SIG-M5 treated with dmso at 0.1 percent for 504 hours (cell line): ENCODE measurements around the gene CD109.
"Not testable (repeated sequence)": the region's sequence is repeated elsewhere in the genome, so short reads cannot be mapped to it uniquely, and the experiment has no call there.

ENCODE experiments used
- DNase-seq: peaks from one replicate; lab custom pipeline; 2025; ENCODE audit not compliant: unreplicated experiment; lab: John Stamatoyannopoulos, UW

The CD109 gene

GRCh38 chr6:73695619-73696421 is at the start of gene CD109:
Gene CD109, plus strand, starts transcription at chr6:73696203. Its CDS starts 13 bp downstream, at chr6:73696216.
- DNase-seq, result peak; percentile 34

- no peak for DNase-seq
These were observed 47.8 kb upstream of the CD109 start for GRCh38 chr6:73648166-73648565.

- DNase-seq, result no peak
These were observed 46.2 kb upstream of the CD109 start for GRCh38 chr6:73649783-73650182.

- peak; percentile 72 for DNase-seq
These were observed 43.1 kb upstream of the CD109 start for GRCh38 chr6:73652637-73653570.

GRCh38 chr6:73653571-73654424 is 42.2 kb upstream of the CD109 start, which contains the start of gene SLC17A5:
Gene SLC17A5, minus strand, starts transcription at chr6:73653992. Its CDS starts 106 bp downstream, at chr6:73653886.
- peak; percentile 98 for DNase-seq

- DNase-seq, result no peak
These were observed 40.6 kb upstream of the CD109 start for GRCh38 chr6:73655341-73655917.

GRCh38 chr6:73656531-73657145 is 39.4 kb upstream of the CD109 start:
- DNase-seq, result no peak

- no peak for DNase-seq
These were observed 38.8 kb upstream of the CD109 start for GRCh38 chr6:73657201-73657600.

- DNase-seq, result no peak
These were observed 31.3 kb upstream of the CD109 start for GRCh38 chr6:73664701-73665100.

- DNase-seq, result no peak
These were observed 30.2 kb upstream of the CD109 start for GRCh38 chr6:73665686-73666319.

GRCh38 chr6:73666393-73666792 is 29.6 kb upstream of the CD109 start:
- no peak for DNase-seq

- DNase-seq, result no peak
These were observed 28.2 kb upstream of the CD109 start for GRCh38 chr6:73667798-73668197.

GRCh38 chr6:73669005-73669404 is 27.0 kb upstream of the CD109 start:
- DNase-seq, result no peak

- DNase-seq, result peak; percentile 21
These were observed 23.9 kb upstream of the CD109 start for GRCh38 chr6:73671911-73672685.

- peak; percentile 68 for DNase-seq
These were observed 20.4 kb upstream of the CD109 start for GRCh38 chr6:73675466-73676098.

- DNase-seq, result no peak
These were observed 17.0 kb upstream of the CD109 start for GRCh38 chr6:73679009-73679408.

- DNase-seq, result not testable (repeated sequence)
These were observed 16.2 kb upstream of the CD109 start for GRCh38 chr6:73679846-73680245.

GRCh38 chr6:73680289-73680918 is 15.6 kb upstream of the CD109 start:
- DNase-seq, result no peak
